Measurements from ENCODE around the gene NCAM1.

GRCh38 chr11:112977755-112978154, 16.5 kb downstream of the NCAM1 start:
- TF ChIP-seq TCF7L2 (IDR thresholded peaks at IDR 0.05; ENCODE audit: borderline replicate concordance, low read depth, low read length) (no peak), ZBTB11 (tag by site-specific recombination; conservative IDR thresholded peaks at IDR 0.05; ENCODE audit: low read depth) (no peak), CTCF (tag by site-specific recombination; IDR thresholded peaks at IDR 0.05) (no peak), KLF9 (tag by site-specific recombination; IDR thresholded peaks at IDR 0.05; ENCODE audit: low read depth) (no peak), OVOL3 (tag by site-specific recombination; IDR thresholded peaks at IDR 0.05) (no peak), ZNF121 (tag by site-specific recombination; IDR thresholded peaks at IDR 0.05) (no peak)

Measured in HEK293 (cell line).